Activated naive CD4-positive, alpha-beta T cell treated with anti-CD3 and anti-CD28 coated beads, Interleukin-2, amount 10 ng/mL, durations not matched to agents 7 days and 5 days (primary cell): ENCODE measurements around the gene C20orf96.
"Not testable (repeated sequence)": the region's sequence is repeated elsewhere in the genome, so short reads cannot be mapped to it uniquely, and the experiment has no call there.

Experiments used
- CTCF ChIA-PET: fragments of 350-600 bp; sonication (Branson Sonifier 250); formaldehyde crosslinking; loops from one replicate; lab custom pipeline; 2021; ENCODE audit warnings: antibody characterized with exemption; lab: Charles Lee
- DNase-seq: peaks from one replicate; pipeline ENCODE4 v3.0.0-alpha.2; 2020
- H3K27ac Mint-ChIP-seq: one replicate; pipeline ENCODE4 v1.8.0; 2021; ENCODE audit warnings: mild to moderate bottlenecking, moderate library complexity, mixed read lengths
- H3K27me3 Mint-ChIP-seq: one replicate; pipeline ENCODE4 v1.8.0; 2021; ENCODE audit warnings: mild to moderate bottlenecking, mixed read lengths
- H3K36me3 Mint-ChIP-seq: one replicate; pipeline ENCODE4 v1.8.0; 2021; ENCODE audit warnings: mixed read lengths
- H3K4me1 Mint-ChIP-seq: one replicate; pipeline ENCODE4 v1.8.0; 2021; ENCODE audit warnings: mixed read lengths
- H3K4me3 Mint-ChIP-seq: one replicate; pipeline ENCODE4 v1.8.0; 2021; ENCODE audit warnings: mild to moderate bottlenecking, moderate library complexity, mixed read lengths
- H3K9me3 Mint-ChIP-seq: one replicate; pipeline ENCODE4 v1.8.0; 2021; ENCODE audit warnings: mixed read lengths

Gene C20orf96

GRCh38 chr20:258963-259362 is 31.6 kb downstream of the C20orf96 start:
- CTCF ChIA-PET: interaction anchor here (0.6 to 1.8 kb wide), 6 partner anchors 8 to 157 kb away, joined by 3 to 10 read pairs (median 6); no protein-coding TSS in a partner anchor
- Mint-ChIP-seq H3K27ac (no peak overlapping the region), H3K4me1 (peaks cover 10% of the 10 kb centered on the region), H3K36me3 (no peaks in the 10 kb centered on the region), H3K27me3 (peaks cover 23% of the 10 kb centered on the region), H3K9me3 (no peaks in the 10 kb centered on the region), H3K4me3 (no peak overlapping the region)
- DNase-seq: peak; percentile 31

DNA sequence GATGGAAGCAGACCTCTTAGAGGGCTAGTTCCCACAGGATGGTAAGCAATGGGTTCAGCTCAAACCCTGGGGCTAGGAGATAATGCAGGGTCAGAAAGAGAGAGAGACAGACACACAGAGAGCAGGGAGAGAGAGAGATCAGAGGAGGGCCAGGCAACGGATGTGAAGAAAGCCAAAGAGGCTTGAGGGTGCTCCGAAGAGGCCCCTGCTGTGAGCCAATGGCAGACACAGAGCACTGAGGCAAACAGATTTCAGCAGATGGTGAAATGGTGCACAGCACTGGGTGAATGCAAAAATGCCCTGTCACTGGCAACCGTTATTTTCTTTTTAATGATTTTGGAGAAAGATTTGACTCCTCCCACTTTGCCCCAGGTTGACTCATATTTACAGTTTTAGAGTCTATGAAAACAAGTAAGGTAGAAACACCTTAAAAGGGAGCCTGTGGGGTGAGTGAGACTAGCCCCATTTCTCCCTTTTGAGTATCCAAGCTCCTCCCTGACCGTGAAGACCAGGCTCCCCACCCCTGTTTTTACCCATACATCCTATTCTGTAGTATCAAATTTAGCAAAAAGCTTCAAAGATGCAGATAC is 32.2 kb downstream of the C20orf96 start:
- H3K36me3 Mint-ChIP-seq: no peaks in the 10 kb centered on the region
- H3K27me3 Mint-ChIP-seq: peaks cover 19% of the 10 kb centered on the region
- H3K4me3 Mint-ChIP-seq: no peak overlapping the region
- CTCF ChIA-PET: interaction anchor here (0.6 to 1.8 kb wide), 7 partner anchors 8 to 156 kb away, joined by 3 to 10 read pairs (median 4); no protein-coding TSS in a partner anchor
- peaks cover 10% of the 10 kb centered on the region for H3K4me1 Mint-ChIP-seq
- no peak for DNase-seq
- H3K9me3 Mint-ChIP-seq: no peaks in the 10 kb centered on the region
- no peak overlapping the region for H3K27ac Mint-ChIP-seq

DNA sequence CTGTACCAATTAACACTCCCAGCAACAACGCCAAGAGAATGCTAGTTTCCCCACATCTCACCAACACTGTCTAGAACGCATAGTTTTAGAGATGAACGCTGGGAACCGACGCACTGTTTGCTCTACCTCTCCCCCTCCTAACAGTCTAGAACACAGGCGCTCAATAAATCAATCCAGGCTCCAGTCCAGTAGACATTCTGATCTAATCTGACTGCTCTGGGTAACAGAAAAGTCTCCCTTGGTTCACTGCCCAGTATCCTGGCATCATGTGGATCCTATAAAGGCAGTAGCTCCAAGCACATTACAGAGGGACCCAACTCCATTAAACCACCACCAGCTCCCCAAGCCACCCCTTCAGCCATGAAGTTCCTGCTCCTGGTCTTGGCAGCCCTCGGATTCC is 33.1 kb downstream of the C20orf96 start, which contains the start of gene DEFB132:
Gene DEFB132 (plus strand): TSS at position 306 of the 400 bp plus-strand sequence. CDS start 55 bp downstream, at position 361.
- CTCF ChIA-PET: interaction anchor here (1.0 to 1.7 kb wide), 4 partner anchors 8 to 46 kb away, joined by 3 to 7 read pairs (median 6); no protein-coding TSS in a partner anchor
- no peak within 1 kb of the TSS for H3K4me3 Mint-ChIP-seq

GRCh38 chr20:253447-253846 is 37.1 kb downstream of the C20orf96 start:
- not testable (repeated sequence) for DNase-seq, H3K27ac Mint-ChIP-seq, H3K4me3 Mint-ChIP-seq, H3K9me3 Mint-ChIP-seq, H3K36me3 Mint-ChIP-seq, H3K27me3 Mint-ChIP-seq
- peaks cover 13% of the 10 kb centered on the region for H3K4me1 Mint-ChIP-seq
- CTCF ChIA-PET: interaction anchor here (1.2 to 1.3 kb wide), 2 partner anchors 13 to 54 kb away, joined by 4 to 8 read pairs; no protein-coding TSS in a partner anchor

More for the DNA sequence above, 33.1 kb downstream of the C20orf96 start, which contains the start of gene DEFB132:
- no peak for DNase-seq
- peaks cover 15% of the 10 kb centered on the region for H3K27me3 Mint-ChIP-seq
- peaks cover 10% of the 10 kb centered on the region for H3K4me1 Mint-ChIP-seq
- no peak within 1 kb of the TSS for H3K27ac Mint-ChIP-seq
- no peaks in the 10 kb centered on the region for H3K36me3 Mint-ChIP-seq
- H3K9me3 Mint-ChIP-seq: no peaks in the 10 kb centered on the region

- Mint-ChIP-seq H3K4me1 (peaks cover 10% of the 10 kb centered on the region), H3K9me3 (no peaks in the 10 kb centered on the region), H3K27me3 (peaks cover 3% of the 10 kb centered on the region), H3K27ac (no peak overlapping the region), H3K4me3 (no peak overlapping the region), H3K36me3 (no peaks in the 10 kb centered on the region)
- CTCF ChIA-PET: interaction anchor here (1.2 to 1.3 kb wide), 2 partner anchors 13 to 53 kb away, joined by 4 to 8 read pairs; no protein-coding TSS in a partner anchor
- DNase-seq: no peak
Measured at GRCh38 chr20:252801-253200, 37.7 kb downstream of the C20orf96 start.

- H3K27me3 Mint-ChIP-seq: peaks cover 4% of the 10 kb centered on the region
- no peak overlapping the region for H3K27ac Mint-ChIP-seq
- H3K4me3 Mint-ChIP-seq: no peak overlapping the region
- H3K4me1 Mint-ChIP-seq: peaks cover 10% of the 10 kb centered on the region
- no peaks in the 10 kb centered on the region for H3K9me3 Mint-ChIP-seq
- H3K36me3 Mint-ChIP-seq: peaks cover 2% of the 10 kb centered on the region
- no peak for DNase-seq
- CTCF ChIA-PET: no interaction called here
Measured at GRCh38 chr20:251354-251753, 39.2 kb downstream of the C20orf96 start.

- Mint-ChIP-seq H3K27ac (no peak overlapping the region), H3K9me3 (no peaks in the 10 kb centered on the region), H3K4me3 (no peak overlapping the region), H3K36me3 (peaks cover 2% of the 10 kb centered on the region), H3K4me1 (peaks cover 9% of the 10 kb centered on the region), H3K27me3 (peaks cover 13% of the 10 kb centered on the region)
- CTCF ChIA-PET: interaction anchor here (1.6 kb wide), 1 partner anchor 24 kb away, joined by 5 read pairs; no protein-coding TSS in a partner anchor
- DNase-seq: no peak
Measured at GRCh38 chr20:242905-243304, 47.6 kb downstream of the C20orf96 start.

GRCh38 chr20:237929-238328 is 52.6 kb downstream of the C20orf96 start:
- no peak for DNase-seq
- Mint-ChIP-seq H3K9me3 (no peaks in the 10 kb centered on the region), H3K4me3 (peak overlapping the region; percentile 57), H3K27ac (peak overlapping the region; percentile 85), H3K36me3 (no peaks in the 10 kb centered on the region), H3K4me1 (peaks cover 22% of the 10 kb centered on the region), H3K27me3 (peaks cover 5% of the 10 kb centered on the region)
- CTCF ChIA-PET: interaction anchor here (1.2 to 1.9 kb wide), 2 partner anchors 20 to 28 kb away, joined by 7 read pairs; partner anchors contain the start of gene DEFB132

DNA sequence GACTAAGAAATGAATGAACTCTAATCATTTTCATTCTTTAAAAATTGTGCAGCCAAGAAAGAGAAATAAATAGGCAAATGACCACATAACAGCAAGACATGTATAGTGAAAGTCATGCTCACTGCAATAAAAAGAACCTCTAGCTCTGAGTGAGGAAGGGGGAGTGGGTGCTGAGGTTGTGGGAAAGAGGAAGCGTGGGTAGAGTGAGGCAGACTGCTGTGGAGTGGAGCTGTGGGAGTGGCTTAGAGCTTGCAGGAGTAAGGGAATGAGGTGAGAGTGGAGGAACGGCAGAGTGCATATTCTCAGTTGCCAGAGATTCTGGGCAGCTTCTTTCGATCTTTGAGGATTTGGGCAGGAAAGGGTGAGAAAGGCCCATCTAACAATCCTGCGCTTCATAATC is 53.1 kb downstream of the C20orf96 start:
- Mint-ChIP-seq H3K4me1 (peaks cover 22% of the 10 kb centered on the region), H3K27me3 (peaks cover 5% of the 10 kb centered on the region), H3K36me3 (no peaks in the 10 kb centered on the region), H3K9me3 (no peaks in the 10 kb centered on the region), H3K4me3 (peak overlapping the region; percentile 57), H3K27ac (peak overlapping the region; percentile 85)
- CTCF ChIA-PET: interaction anchor here (1.0 to 1.9 kb wide), 3 partner anchors 21 to 29 kb away, joined by 3 to 7 read pairs (median 7); partner anchors contain the start of gene DEFB132
- peak; percentile 28 for DNase-seq

DNA sequence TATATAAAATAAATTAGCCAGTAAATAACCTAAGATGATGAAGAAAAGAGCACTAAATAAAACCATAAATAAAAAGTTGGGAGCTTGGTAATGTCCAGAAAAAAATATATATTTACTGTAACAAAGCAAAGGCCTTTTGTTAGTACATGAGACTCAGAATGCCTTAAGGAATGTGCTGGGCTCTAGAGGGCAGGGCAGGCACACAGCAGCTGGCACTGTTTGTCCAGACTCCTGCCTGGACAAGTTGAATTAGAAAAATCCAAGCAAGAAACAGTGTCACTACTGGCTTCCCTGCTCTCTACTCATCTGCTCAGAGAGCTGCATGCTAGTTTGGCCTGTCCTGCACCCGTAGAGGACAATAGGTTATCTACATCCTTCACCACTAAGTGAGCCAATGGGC is 54.7 kb downstream of the C20orf96 start:
- peaks cover 22% of the 10 kb centered on the region for H3K4me1 Mint-ChIP-seq
- no peaks in the 10 kb centered on the region for H3K36me3 Mint-ChIP-seq
- H3K27me3 Mint-ChIP-seq: no peaks in the 10 kb centered on the region
- no peaks in the 10 kb centered on the region for H3K9me3 Mint-ChIP-seq
- no peak for DNase-seq
- no peak overlapping the region for H3K4me3 Mint-ChIP-seq
- H3K27ac Mint-ChIP-seq: no peak overlapping the region
- CTCF ChIA-PET: interaction anchor here (0.6 kb wide), 1 partner anchor 182 kb away, joined by 4 read pairs; no protein-coding TSS in a partner anchor

- DNase-seq: no peak
- no peak overlapping the region for H3K4me3 Mint-ChIP-seq
- peaks cover 3% of the 10 kb centered on the region for H3K9me3 Mint-ChIP-seq
- peaks cover 21% of the 10 kb centered on the region for H3K4me1 Mint-ChIP-seq
- CTCF ChIA-PET: interaction anchor here (1.1 to 1.6 kb wide), 4 partner anchors 8 to 103 kb away, joined by 3 to 8 read pairs (median 4); no protein-coding TSS in a partner anchor
- H3K27me3 Mint-ChIP-seq: no peaks in the 10 kb centered on the region
- no peaks in the 10 kb centered on the region for H3K36me3 Mint-ChIP-seq
- peak overlapping the region; percentile 46 for H3K27ac Mint-ChIP-seq
Measured at GRCh38 chr20:227439-228105, 63.0 kb downstream of the C20orf96 start.

DNA sequence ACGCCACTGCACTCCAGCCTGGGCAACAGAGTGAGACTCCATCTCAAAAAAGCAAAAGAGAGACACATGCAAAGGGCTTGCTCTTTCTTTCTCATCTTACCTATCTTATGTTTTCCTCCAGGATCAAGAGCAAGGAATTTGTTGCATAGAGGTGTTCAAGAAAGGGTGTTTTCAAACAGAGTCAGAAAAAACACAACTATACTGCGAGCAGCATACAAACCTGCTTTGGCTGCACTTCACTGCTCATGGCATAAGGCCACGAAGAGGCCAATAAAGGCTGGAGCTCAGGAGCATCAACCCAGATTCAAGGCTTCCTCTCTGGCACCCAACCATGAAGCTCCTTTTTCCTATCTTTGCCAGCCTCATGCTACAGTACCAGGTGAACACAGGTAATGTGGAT is 63.6 kb downstream of the C20orf96 start, which contains the start of gene DEFB129:
Gene DEFB129 (plus strand): TSS at position 301 of the 400 bp plus-strand sequence. CDS start 31 bp downstream, at position 332.
- Mint-ChIP-seq H3K9me3 (peaks cover 3% of the 10 kb centered on the region), H3K27me3 (no peaks in the 10 kb centered on the region), H3K36me3 (no peaks in the 10 kb centered on the region), H3K27ac (peak within 1 kb of the TSS; percentile 46), H3K4me1 (peaks cover 21% of the 10 kb centered on the region), H3K4me3 (no peak within 1 kb of the TSS)
- DNase-seq: no peak
- CTCF ChIA-PET: interaction anchor here (1.1 to 1.9 kb wide), 5 partner anchors 8 to 104 kb away, joined by 3 to 8 read pairs (median 4); no protein-coding TSS in a partner anchor

GRCh38 chr20:225879-226278 is 64.7 kb downstream of the C20orf96 start:
- CTCF ChIA-PET: interaction anchor here (1.1 to 1.9 kb wide), 4 partner anchors 10 to 106 kb away, joined by 3 to 5 read pairs (median 4); no protein-coding TSS in a partner anchor
- H3K4me3 Mint-ChIP-seq, H3K9me3 Mint-ChIP-seq, H3K27me3 Mint-ChIP-seq, H3K27ac Mint-ChIP-seq, DNase-seq, H3K36me3 Mint-ChIP-seq: not testable (repeated sequence)
- peaks cover 21% of the 10 kb centered on the region for H3K4me1 Mint-ChIP-seq
